NCI-H1930 (cell line): ENCODE measurements around the gene SPSB1.

Experiments used
- DNase-seq, 2 experiments: peaks; one replicate each; lab custom pipeline; 2025; lab: John Stamatoyannopoulos, UW

Gene SPSB1

GRCh38 chr1:9344426-9345200 lies 51.9 kb downstream of the SPSB1 start:
- no peak for DNase-seq

- DNase-seq: no peak
These were observed 52.8 kb downstream of the SPSB1 start for GRCh38 chr1:9345471-9345870.

- no peak for DNase-seq
These were observed 53.2 kb downstream of the SPSB1 start for GRCh38 chr1:9345922-9346321.

GRCh38 chr1:9346566-9346965 lies 53.9 kb downstream of the SPSB1 start:
- no peak for DNase-seq

GRCh38 chr1:9347095-9347850 lies 54.6 kb downstream of the SPSB1 start:
- no peak for DNase-seq

- DNase-seq: no peak
These were observed 56.7 kb downstream of the SPSB1 start for GRCh38 chr1:9349331-9349851.

GRCh38 chr1:9350013-9350908 lies 57.6 kb downstream of the SPSB1 start:
- DNase-seq: no peak

GRCh38 chr1:9350960-9351359 lies 58.3 kb downstream of the SPSB1 start:
- no peak for DNase-seq

- no peak for DNase-seq
These were observed 59.1 kb downstream of the SPSB1 start for GRCh38 chr1:9351654-9352271.

GRCh38 chr1:9352377-9353134 lies 59.9 kb downstream of the SPSB1 start:
- no peak for DNase-seq

GRCh38 chr1:9355503-9355902 lies 62.8 kb downstream of the SPSB1 start:
- no peak for DNase-seq

- no peak for DNase-seq
These were observed 63.3 kb downstream of the SPSB1 start for GRCh38 chr1:9356021-9356420.

GRCh38 chr1:9356829-9357466 lies 64.3 kb downstream of the SPSB1 start:
- no peak for DNase-seq

- no peak for DNase-seq
These were observed 65.3 kb downstream of the SPSB1 start for GRCh38 chr1:9357958-9358357.

GRCh38 chr1:9360371-9361064 lies 67.8 kb downstream of the SPSB1 start:
- DNase-seq: no peak

GRCh38 chr1:9361630-9362260 lies 69.1 kb downstream of the SPSB1 start:
- DNase-seq: no peak

GRCh38 chr1:9362488-9362887 lies 69.8 kb downstream of the SPSB1 start:
- no peak for DNase-seq

- DNase-seq: no peak
These were observed 70.4 kb downstream of the SPSB1 start for GRCh38 chr1:9363061-9363471.

- no peak for DNase-seq
These were observed 73.6 kb downstream of the SPSB1 start for GRCh38 chr1:9366298-9366697.
